GM19351 (cell line): Measurements from ENCODE around the gene ACCSL.

Experiments used
- ATAC-seq: cut with Tn5 transposase; IDR thresholded peaks from one replicate; pipeline ENCODE4 v1.9.1; 2021; ENCODE audit warnings: mild to moderate bottlenecking, moderate library complexity; ENCODE audit not compliant: unreplicated experiment

The ACCSL gene

DNA sequence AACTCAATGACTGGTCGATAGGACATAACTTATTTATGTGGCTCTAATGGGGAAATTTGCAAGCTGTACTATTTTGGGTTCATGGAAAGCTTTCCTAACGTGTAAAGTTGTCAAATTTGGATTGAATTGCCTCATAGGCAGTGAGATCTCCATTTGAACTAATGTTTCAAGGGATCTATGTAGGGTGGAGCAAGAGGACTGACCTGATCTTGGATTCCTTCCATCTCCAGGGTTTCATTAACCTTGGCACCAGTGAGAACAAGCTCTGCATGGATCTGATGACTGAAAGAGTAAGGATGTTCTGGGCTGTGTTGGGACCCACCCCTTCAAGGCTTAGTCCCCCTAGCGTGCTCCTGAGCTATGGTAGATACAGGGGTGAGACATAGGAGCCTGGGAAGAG is 2.1 kb downstream of the ACCSL start:
- no peak for ATAC-seq

DNA sequence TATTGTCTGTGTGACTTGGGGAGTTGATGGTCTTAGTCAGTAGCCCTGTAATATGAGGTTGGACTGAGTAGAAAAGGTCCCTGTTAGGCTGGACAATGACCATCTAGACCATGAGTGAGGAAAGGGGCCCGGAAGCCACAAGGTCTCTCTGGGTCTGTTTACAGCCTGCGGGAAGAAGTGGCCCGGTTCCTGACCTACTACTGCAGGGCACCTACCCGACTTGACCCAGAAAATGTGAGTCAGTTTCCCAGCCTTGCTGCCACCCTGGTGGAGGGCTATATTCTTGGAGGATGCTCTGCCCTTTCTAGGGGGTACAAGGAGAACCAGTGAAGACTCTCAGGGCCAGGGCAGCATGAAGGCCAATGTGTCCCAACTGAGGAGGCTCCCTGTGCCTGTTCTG is 3.4 kb downstream of the ACCSL start:
- no peak for ATAC-seq

DNA sequence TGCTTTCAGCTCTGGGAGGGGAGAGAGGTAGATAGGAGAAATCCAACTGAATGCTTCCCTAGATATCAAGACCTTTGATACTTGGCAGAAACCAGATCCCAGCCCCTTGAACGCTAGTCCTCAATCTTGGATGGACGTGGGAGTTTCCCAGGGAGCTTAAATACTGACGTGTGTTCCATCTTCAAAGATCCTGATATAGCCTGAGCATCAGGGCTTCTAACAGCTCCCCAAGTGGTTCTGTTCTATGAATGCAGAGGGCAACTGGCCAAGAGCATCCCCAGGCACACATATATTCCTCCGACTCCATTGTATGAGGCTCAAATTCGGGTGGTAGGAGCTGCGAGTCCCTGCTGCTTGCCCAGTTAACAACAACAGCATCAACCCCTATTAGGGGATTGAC is 9.6 kb downstream of the ACCSL start:
- no peak for ATAC-seq

GRCh38 chr11:44058275-44058674 is 10.5 kb downstream of the ACCSL start:
- ATAC-seq: no peak

GRCh38 chr11:44065161-44065661 is 17.4 kb downstream of the ACCSL start:
- no peak for ATAC-seq

DNA sequence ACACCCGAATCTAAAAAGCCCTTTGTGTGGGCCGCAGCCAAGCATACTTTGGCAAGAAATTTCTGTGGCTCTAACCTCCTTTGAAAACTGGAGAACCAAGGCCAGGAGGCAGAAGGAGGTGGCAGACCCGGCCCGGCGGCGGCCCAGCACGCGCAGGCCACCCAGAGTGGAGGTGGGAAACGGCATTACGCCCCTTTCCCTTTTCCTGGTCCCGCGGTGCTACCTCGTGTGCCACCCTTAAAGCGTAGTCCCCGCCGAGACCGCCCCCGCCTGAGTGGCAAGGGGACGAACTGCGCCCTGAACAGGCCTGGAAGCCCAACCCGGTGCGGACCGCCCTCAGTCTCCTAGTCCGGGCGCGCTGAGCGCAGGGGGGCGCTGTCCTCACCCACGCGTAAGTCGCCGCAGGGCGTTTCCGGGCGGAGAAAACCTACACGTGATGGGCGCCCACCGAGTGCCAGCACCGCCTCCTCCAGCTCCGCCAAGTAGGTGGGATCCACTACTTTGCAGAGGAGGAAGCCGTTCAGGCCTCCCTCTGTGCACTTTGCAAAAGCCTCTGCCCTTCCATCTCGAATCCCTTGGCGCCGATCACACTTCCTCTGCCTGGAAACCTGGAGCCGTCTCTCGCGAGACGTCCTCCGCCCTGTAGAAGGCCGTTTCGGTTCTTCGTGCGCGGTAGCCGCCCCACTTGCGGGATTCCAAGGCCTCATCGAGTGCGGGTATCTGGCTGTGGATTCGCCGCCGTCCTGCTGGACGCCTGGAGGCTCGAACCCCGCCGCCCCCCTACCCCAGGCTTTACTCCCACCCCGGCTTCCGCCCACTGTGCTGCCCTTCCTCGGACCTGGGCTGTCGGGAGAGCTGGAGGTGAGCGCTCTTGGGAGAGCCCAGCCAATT is 18.3 kb downstream of the ACCSL start, which contains the start of gene ACCS:
Gene ACCS, plus strand, starts transcription at position 430 of the 891 bp plus-strand sequence. CDS start 1,358 bp downstream, outside the sequence.
- peak; percentile 94 for ATAC-seq

GRCh38 chr11:44066732-44067141 is 19.0 kb downstream of the ACCSL start:
- ATAC-seq: no peak

DNA sequence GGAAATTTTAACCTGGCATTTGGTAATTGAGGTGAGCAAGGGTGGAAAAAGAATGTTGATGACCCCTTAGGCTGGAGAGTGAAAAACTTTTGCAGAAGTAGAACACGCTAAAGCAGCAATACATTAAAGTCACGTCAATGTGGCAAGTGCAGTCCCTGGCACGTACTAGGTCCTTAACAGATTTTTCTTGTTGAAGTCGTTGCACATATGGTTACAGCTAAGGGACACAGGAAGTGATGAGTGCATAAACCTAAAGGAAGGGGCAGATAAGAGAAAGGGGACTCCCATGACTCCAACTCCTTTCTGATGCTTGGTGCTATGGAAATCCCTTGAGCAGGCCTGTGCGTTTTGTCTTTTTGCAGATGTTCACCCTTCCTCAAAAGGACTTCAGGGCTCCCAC is 19.5 kb downstream of the ACCSL start:
- ATAC-seq: no peak

DNA sequence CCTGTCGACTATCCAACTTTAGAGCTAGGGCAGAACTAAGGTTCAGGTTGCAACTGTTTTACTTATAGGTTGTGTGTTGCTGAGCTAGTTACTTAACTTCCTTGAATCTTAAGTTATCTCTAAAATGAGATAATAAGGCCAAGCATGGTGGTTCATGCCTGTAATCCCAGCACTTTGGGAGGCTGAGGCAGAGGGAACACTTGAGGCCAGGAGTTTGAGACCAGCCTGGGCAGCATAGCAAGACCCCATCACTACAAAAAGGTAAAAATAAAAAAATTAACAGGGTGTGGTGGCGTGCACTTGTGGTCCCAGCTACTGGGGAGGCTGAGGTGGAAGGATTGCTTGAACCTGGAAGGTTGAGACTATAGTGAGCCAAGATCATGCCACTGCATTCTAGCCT is 20.4 kb downstream of the ACCSL start:
- ATAC-seq: no peak

- no peak for ATAC-seq
Measured at GRCh38 chr11:44071157-44071556, 23.4 kb downstream of the ACCSL start.

DNA sequence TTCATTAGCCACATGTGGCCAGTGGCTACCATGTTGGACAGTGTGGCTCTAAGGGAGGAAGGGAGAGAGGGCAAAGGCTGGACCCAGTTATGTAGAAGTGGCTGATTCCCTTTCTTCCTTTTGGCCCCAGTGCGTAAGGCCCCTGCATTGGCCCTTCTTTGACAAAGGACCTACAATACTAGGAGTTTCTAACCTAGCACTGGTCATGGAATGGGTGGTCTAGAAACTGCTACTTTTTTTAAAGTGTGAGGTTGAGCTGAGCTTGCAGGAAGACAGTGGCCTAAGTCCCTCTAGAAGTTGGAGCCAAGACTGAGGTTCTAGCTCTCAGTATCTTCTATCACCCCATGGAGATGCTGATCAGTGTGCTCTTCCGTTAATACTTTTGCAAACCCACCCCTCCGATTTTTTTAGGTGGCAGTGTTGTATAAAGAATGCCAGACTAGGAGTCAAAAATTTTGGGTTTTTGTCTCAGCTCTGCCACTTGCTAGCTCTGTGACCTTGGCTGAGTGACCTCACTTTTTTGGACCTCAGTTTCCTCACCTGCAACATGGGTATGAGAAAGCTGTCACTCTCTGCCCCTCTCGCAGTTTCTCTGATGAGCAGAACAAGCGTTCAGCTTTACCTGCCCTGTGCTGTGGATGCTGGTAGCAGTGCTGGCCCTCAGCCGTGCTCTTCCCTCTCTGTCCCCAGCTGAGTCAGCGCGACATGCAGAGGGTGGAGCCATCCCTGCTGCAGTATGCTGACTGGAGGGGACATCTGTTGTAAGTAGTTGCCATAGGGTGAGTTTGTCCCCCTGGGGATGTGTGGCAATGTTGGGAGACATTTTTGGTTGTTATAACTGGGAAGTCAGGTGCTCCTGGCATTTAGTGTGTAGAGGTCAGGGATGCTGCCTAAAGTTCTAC is 25.2 kb downstream of the ACCSL start:
- ATAC-seq: no peak

DNA sequence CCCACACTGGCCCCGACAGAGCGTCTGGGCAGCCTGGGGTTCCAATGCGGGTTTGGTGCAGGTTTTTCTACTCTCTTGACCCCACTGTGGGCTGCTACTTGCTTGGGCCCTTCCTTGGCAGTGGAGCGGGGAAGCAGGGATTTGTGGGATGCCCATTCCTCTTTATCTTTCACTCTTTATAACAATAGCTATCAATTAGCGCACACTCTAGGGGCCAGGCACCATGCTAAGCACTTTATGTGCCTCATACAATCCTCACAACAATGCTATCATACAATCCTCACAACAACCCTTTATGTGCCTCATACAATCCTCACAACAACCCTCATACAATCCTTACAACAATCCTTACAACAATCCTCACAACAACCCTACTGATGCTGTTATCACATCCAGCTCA is 31.0 kb downstream of the ACCSL start:
- ATAC-seq: no peak

GRCh38 chr11:44079376-44079775 is 31.6 kb downstream of the ACCSL start:
- ATAC-seq: no peak

- no peak for ATAC-seq
Measured at GRCh38 chr11:44080951-44081350, 33.2 kb downstream of the ACCSL start.

- ATAC-seq: no peak
Measured at GRCh38 chr11:44082645-44083044, 34.9 kb downstream of the ACCSL start.

DNA sequence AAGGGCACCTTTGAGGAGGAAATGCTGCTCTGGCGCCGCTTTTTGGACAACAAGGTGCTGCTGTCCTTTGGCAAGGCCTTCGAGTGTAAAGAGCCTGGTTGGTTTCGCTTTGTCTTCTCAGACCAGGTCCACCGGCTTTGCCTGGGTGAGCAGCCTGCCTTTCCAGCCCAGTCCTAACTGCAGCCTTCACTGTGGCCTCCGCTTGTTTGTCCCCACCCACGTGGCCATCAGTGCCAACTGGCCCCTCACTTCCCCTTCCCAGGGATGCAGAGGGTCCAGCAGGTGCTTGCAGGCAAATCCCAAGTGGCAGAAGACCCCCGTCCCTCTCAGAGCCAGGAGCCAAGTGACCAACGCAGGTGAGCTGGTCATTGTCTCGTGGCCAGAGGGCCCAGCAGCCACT is 35.7 kb downstream of the ACCSL start:
- no peak for ATAC-seq

DNA sequence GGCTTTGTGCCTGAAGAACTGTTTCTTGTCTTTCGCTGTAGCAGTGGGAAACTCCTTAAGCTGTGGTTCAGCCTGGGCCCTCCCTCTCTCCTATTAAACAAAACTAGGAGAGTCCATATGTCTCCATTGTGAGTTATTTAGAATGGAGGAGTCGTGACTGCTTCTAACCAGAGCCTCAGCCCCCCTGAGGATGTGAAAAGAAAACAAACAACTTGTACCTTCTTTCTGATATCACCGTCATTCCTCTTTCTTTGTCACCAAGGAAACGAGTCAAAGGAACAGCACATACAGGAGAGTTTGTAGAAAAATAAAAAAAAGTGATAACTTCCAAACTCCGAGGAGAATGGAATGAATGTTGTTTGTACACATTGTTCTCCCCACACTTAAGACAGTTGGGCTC is 36.1 kb downstream of the ACCSL start:
- ATAC-seq: no peak

GRCh38 chr11:44085330-44085729 is 37.5 kb downstream of the ACCSL start:
- no peak for ATAC-seq

DNA sequence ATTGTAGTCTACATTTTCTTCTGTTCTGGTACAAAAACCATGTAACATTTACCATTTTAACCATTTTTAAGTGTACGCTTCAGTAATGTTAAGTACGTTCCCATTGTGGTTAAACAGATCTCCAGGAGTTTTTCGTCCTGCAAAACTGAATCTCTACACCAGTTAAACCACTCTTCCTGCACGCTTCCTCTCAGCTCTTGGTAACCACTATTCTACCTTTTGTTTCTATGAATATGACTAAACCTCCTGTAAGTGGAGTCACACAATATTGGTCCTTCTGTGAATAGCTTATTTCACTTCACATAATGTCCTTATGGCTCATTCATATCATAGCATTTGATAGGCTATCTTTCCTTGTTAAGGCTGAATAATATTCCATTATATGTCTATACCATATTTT is 40.6 kb downstream of the ACCSL start:
- no peak for ATAC-seq

DNA sequence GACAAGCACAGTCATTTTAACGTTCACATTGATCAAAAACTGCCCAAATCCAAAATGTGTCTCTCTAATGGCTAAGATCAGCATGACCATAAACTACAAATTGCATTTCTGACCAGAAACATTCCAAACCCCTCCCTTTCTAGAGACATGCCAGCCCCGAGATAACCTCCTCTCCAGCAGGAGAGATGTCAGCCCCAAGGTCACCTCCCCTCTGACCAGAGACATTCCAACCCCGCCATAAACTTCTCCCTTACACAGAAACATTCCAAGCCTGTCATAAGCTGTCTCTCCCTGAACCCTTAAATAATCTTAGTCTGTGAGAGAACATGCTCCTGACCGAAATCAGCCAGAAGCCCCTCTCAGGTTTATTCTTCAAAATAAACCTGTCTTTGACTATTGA is 41.1 kb downstream of the ACCSL start:
- ATAC-seq: no peak

- no peak for ATAC-seq
Measured at GRCh38 chr11:44090539-44090938, 42.8 kb downstream of the ACCSL start.
